ENCODE results near the gene C11orf91.
"Not testable (repeated sequence)": the region's sequence is repeated elsewhere in the genome, so short reads cannot be mapped to it uniquely, and the experiment has no call there.

C11orf91 gene

DNA sequence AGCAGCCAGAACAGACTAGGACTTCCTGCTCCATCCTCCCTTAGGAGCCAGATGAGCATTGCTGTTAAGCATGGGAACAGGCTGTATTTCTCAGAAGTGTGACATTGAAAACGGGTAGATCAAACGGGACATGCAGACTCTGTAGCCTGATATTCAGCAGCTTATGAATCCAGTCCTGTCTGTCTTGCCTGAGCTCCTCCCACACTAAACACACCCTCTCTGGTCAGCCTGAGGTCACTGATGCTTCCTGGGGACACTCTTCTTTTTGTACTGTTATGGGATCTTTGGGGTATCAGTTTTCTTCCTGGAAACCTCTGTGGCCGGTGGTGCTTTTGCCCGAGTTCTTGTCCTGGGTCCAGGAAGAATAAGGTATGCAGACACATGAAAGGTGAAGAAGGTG lies 35.8 kb downstream of the C11orf91 start:
- H3K4me3 ChIP-seq (ENCODE audit: low read depth, low read length), result no peak overlapping the region
- H3K27ac ChIP-seq, result no peak overlapping the region
- DNase-seq, result no peak
- TF ChIP-seq, protein P1, sequence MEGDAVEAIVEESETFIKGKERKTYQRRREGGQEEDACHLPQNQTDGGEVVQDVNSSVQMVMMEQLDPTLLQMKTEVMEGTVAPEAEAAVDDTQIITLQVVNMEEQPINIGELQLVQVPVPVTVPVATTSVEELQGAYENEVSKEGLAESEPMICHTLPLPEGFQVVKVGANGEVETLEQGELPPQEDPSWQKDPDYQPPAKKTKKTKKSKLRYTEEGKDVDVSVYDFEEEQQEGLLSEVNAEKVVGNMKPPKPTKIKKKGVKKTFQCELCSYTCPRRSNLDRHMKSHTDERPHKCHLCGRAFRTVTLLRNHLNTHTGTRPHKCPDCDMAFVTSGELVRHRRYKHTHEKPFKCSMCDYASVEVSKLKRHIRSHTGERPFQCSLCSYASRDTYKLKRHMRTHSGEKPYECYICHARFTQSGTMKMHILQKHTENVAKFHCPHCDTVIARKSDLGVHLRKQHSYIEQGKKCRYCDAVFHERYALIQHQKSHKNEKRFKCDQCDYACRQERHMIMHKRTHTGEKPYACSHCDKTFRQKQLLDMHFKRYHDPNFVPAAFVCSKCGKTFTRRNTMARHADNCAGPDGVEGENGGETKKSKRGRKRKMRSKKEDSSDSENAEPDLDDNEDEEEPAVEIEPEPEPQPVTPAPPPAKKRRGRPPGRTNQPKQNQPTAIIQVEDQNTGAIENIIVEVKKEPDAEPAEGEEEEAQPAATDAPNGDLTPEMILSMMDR (IDR thresholded peaks at IDR 0.05; ENCODE audit: low read depth, low read length, missing control alignments), result no peak
- in situ Hi-C loops (cut with HindIII; ENCODE audit: low pct_ligation_motif_present, low sequenced_read_pairs), result loop anchor here (25.0 kb wide), 1 partner anchor 303 kb away; no protein-coding TSS in a partner anchor
- peaks cover 18% of the 10 kb centered on the region for H3K36me3 ChIP-seq (replicated peaks)
- H3K27me3 ChIP-seq (replicated peaks), result no peaks in the 10 kb centered on the region

DNA sequence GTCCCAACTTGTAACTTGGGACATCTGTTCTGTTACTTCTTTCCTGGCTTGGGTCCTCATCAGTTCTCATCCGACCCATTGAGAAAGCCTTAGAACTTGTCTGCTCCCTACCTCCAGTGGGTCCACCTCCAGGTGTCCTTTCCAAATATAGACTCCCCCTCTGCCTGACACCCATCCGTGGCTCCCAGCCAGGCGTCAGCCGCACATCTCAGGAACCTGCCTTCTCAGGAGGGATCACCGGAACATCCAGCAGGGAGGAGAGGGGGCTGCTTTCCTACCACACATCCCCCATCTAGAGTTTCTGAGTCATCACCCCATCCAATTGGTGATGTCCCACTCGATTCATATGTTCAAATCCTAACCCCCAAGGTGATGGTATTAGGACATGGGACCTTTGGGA lies 36.5 kb downstream of the C11orf91 start:
- Histone ChIP-seq H3K27me3 (replicated peaks) (no peaks in the 10 kb centered on the region), H3K36me3 (replicated peaks) (peaks cover 18% of the 10 kb centered on the region), H3K27ac (no peak overlapping the region), H3K4me3 (ENCODE audit: low read depth, low read length) (no peak overlapping the region)
- DNase-seq, result no peak
- TF ChIP-seq, protein P1 (IDR thresholded peaks at IDR 0.05; ENCODE audit: low read depth, low read length, missing control alignments), result no peak
- in situ Hi-C loops (cut with HindIII; ENCODE audit: low pct_ligation_motif_present, low sequenced_read_pairs), result loop anchor here (25.0 kb wide), 1 partner anchor 302 kb away; no protein-coding TSS in a partner anchor

- TF ChIP-seq, protein P1 (IDR thresholded peaks at IDR 0.05; ENCODE audit: low read depth, low read length, missing control alignments), result no peak
- DNase-seq, result no peak
- Histone ChIP-seq H3K27me3 (replicated peaks) (no peaks in the 10 kb centered on the region), H3K27ac (no peak overlapping the region), H3K4me3 (ENCODE audit: low read depth, low read length) (no peak overlapping the region), H3K36me3 (replicated peaks) (peaks cover 13% of the 10 kb centered on the region)
- in situ Hi-C loops (cut with HindIII; ENCODE audit: low pct_ligation_motif_present, low sequenced_read_pairs), result loop anchor here (25.0 kb wide), 1 partner anchor 301 kb away; no protein-coding TSS in a partner anchor
Measured at GRCh38 chr11:33663121-33663520, 37.5 kb downstream of the C11orf91 start.

- not testable (repeated sequence) for H3K27ac ChIP-seq; DNase-seq; H3K27me3 ChIP-seq (replicated peaks); H3K36me3 ChIP-seq (replicated peaks); H3K4me3 ChIP-seq (ENCODE audit: low read depth, low read length)
- in situ Hi-C loops (cut with HindIII; ENCODE audit: low pct_ligation_motif_present, low sequenced_read_pairs), result loop anchor here (25.0 kb wide), 1 partner anchor 299 kb away; no protein-coding TSS in a partner anchor
Measured at GRCh38 chr11:33661526-33661925, 39.1 kb downstream of the C11orf91 start.

- DNase-seq, result no peak
- Histone ChIP-seq H3K4me3 (ENCODE audit: low read depth, low read length) (no peak overlapping the region), H3K27me3 (replicated peaks) (no peaks in the 10 kb centered on the region), H3K36me3 (replicated peaks) (peaks cover 12% of the 10 kb centered on the region), H3K27ac (no peak overlapping the region)
- in situ Hi-C loops (cut with HindIII; ENCODE audit: low pct_ligation_motif_present, low sequenced_read_pairs), result loop anchor here (25.0 kb wide), 1 partner anchor 299 kb away; no protein-coding TSS in a partner anchor
- TF ChIP-seq, protein P1 (IDR thresholded peaks at IDR 0.05; ENCODE audit: low read depth, low read length, missing control alignments), result no peak
Measured at GRCh38 chr11:33660962-33661361, 39.7 kb downstream of the C11orf91 start.

DNA sequence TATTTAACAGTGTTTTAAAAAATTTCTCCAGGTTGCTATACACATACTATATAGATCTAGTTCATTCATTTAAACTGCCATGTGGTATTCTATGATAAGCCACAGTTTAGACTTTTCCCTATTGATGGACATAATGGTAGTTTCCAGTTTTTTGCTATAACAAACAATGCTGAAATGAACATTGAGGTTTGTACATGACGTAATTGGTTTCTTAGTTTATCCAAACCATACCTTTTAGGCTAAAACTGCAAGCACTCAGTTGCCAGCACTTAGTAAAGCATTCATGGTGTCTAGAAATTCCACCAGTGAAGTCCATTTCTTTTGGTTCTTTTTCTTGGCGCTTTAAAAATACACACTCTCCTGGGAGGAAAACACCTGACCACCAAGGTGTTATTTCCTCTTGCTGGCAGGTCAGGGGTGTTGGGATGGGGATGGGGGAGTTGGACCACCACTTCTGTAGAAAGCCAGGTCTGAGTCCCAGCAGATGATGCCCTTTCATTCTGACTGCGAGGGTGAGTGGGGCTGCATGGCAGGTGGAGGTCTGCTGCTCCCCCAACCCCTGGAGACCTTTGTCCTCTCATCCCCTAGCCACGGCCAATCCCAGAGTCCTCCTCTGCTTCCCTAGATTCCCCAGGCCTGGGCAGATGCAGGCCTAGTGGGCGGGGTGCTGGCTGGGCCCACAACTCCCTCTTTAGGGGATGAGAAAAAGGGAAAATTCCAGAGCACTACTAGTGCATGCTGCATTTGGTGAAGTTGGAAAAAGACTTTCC lies 41.1 kb downstream of the C11orf91 start:
- no peak overlapping the region for H3K4me3 ChIP-seq (ENCODE audit: low read depth, low read length)
- TF ChIP-seq, protein P1 (IDR thresholded peaks at IDR 0.05; ENCODE audit: low read depth, low read length, missing control alignments), result no peak
- no peak for DNase-seq
- in situ Hi-C loops (cut with HindIII; ENCODE audit: low pct_ligation_motif_present, low sequenced_read_pairs), result loop anchor here (25.0 kb wide), 1 partner anchor 297 kb away; no protein-coding TSS in a partner anchor
- no peak overlapping the region for H3K27ac ChIP-seq
- peaks cover 16% of the 10 kb centered on the region for H3K36me3 ChIP-seq (replicated peaks)
- H3K27me3 ChIP-seq (replicated peaks), result no peaks in the 10 kb centered on the region

Data from brain microvascular endothelial cell (primary cell).